Measurements from ENCODE around the gene RAB3B. TPM values are rescaled to one million over a fixed set of nuclear protein-coding genes. Genes with fewer than 3 reads are reported as not detected.
"Not testable (repeated sequence)": the region's sequence is repeated elsewhere in the genome, so short reads cannot be mapped to it uniquely, and the experiment has no call there.

Gene RAB3B
- total and polyA plus RNA-seq, 5 donors: 0.02 to 0.06 TPM; not detected in 3

GRCh38 chr1:51988254-51988653 is 2.2 kb downstream of the RAB3B start:
- Histone ChIP-seq H3K27me3 (ENCODE audit: control insufficient read depth, insufficient read depth) (no peaks in the 10 kb centered on the region), H3K9me3 (ENCODE audit: control insufficient read depth, low read length) (no peaks in the 10 kb centered on the region), H3K4me1 (ENCODE audit: control insufficient read depth, insufficient read depth, low read length) (no peaks in the 10 kb centered on the region), H3K4me3 (ENCODE audit: low read length) (no peak overlapping the region), H3K27ac (ENCODE audit: low read length) (no peak overlapping the region)
- no peak for ATAC-seq
- DNase-seq: no peak
- intact Hi-C loops (cut with DNase I): no loop called here

- Histone ChIP-seq H3K27me3 (ENCODE audit: control insufficient read depth, insufficient read depth) (no peaks in the 10 kb centered on the region), H3K4me3 (ENCODE audit: low read length) (no peak overlapping the region), H3K27ac (ENCODE audit: low read length) (no peak overlapping the region), H3K4me1 (ENCODE audit: control insufficient read depth, insufficient read depth, low read length) (no peaks in the 10 kb centered on the region), H3K9me3 (ENCODE audit: control insufficient read depth, low read length) (no peaks in the 10 kb centered on the region)
- intact Hi-C loops (cut with DNase I): no loop called here
- DNase-seq (no peak), ATAC-seq (no peak)
- WGBS: 72% methylated on average over 4 of the region's 4 CpGs
These were observed 3.8 kb downstream of the RAB3B start for GRCh38 chr1:51986718-51987117.

- no peaks in the 10 kb centered on the region for H3K9me3 ChIP-seq (ENCODE audit: control insufficient read depth, low read length)
- no peak overlapping the region for H3K4me3 ChIP-seq (ENCODE audit: low read length)
- ATAC-seq (no peak), DNase-seq (no peak)
- intact Hi-C loops (cut with DNase I): no loop called here
- WGBS: 89% methylated on average over 3 of the region's 3 CpGs
- H3K27ac ChIP-seq (ENCODE audit: low read length): no peak overlapping the region
- H3K4me1 ChIP-seq (ENCODE audit: control insufficient read depth, insufficient read depth, low read length): no peaks in the 10 kb centered on the region
- H3K27me3 ChIP-seq (ENCODE audit: control insufficient read depth, insufficient read depth): no peaks in the 10 kb centered on the region
These were observed 8.3 kb downstream of the RAB3B start for GRCh38 chr1:51982161-51982560.

DNA sequence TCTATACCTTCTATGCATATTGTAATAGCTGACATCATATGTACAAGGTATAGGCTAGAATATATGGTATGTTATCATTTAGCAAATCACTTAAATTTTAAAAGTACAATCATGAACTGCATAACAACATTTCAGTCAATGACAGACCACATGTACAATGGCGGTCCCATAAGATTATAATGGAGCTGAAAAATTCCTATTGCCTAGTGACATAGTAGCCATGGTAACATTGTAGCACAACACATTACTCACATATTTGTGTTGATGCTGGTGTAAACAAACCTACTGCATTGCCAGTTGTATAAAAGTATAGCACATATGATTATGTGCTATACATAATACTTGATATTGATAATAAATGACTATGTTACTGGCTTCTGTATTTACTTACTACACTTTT is 8.9 kb downstream of the RAB3B start:
- H3K4me1 ChIP-seq (ENCODE audit: control insufficient read depth, insufficient read depth, low read length): no peaks in the 10 kb centered on the region
- H3K9me3 ChIP-seq (ENCODE audit: control insufficient read depth, low read length): no peaks in the 10 kb centered on the region
- 88% methylated on average over 1 of the region's 1 CpG for WGBS
- no peak overlapping the region for H3K4me3 ChIP-seq (ENCODE audit: low read length)
- intact Hi-C loops (cut with DNase I): no loop called here
- no peak overlapping the region for H3K27ac ChIP-seq (ENCODE audit: low read length)
- H3K27me3 ChIP-seq (ENCODE audit: control insufficient read depth, insufficient read depth): no peaks in the 10 kb centered on the region
- DNase-seq (no peak), ATAC-seq (no peak)

DNA sequence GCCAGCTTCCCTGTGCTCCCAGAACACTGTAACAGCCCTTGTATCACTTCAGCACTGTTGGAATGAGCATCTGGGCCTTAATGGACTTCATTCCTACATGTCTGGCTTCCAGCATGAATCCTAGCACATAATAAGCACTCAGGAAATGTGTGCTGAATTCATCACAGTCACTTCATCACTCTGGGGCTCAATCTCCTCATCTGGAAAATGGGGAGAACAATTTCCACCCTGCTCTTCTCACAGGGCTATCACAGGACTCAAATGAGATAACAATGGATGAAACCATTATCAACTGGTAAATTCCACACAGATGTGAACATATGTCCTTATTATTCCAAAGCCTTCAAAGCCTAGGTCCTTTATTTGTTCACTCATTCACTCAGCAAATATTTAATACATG is 12.4 kb downstream of the RAB3B start:
- intact Hi-C loops (cut with DNase I): no loop called here
- no peak overlapping the region for H3K27ac ChIP-seq (ENCODE audit: low read length)
- DNase-seq (no peak), ATAC-seq (no peak)
- H3K4me3 ChIP-seq (ENCODE audit: low read length): no peak overlapping the region
- H3K4me1 ChIP-seq (ENCODE audit: control insufficient read depth, insufficient read depth, low read length): no peaks in the 10 kb centered on the region
- no peaks in the 10 kb centered on the region for H3K27me3 ChIP-seq (ENCODE audit: control insufficient read depth, insufficient read depth)
- H3K9me3 ChIP-seq (ENCODE audit: control insufficient read depth, low read length): no peaks in the 10 kb centered on the region

DNA sequence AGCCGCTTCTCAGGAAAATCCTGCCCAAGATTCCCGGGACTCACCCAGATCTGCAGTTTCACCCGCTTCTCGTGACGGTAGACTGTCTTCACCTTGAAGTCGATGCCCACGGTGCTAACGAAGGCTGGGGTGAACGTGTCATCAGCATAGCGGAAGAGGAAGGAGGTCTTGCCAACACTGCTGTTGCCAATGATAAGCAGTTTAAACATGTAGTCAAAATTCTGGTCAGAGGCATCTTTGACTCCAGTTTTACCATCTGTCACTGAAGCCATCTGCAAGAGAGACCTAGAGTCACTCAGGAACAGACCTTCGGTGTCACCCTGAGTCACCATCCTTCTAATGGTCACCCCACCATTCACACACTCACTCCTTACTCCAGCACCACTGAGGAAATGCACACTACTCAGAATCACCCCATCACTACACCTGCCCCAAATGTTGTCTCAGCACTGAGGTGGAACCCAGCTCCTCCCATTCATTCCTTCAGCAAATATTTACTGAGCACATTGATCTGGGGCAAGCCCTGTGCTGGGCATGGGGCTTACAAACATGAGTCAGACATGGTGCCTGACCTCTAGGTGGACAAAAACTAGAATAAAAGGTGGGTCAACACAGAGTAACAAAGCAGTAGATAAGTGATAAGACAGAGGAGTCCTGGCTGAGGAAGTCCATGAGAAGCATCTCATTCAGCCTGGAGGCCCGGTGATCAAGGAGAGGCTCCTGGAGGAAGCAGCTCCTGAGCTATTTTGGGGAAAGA is 13.5 kb downstream of the RAB3B start:
- DNase-seq: no peak
- no peak for ATAC-seq
- 76% methylated on average over 12 of the region's 12 CpGs for WGBS
- H3K27me3 ChIP-seq (ENCODE audit: control insufficient read depth, insufficient read depth): no peaks in the 10 kb centered on the region
- no peak overlapping the region for H3K4me3 ChIP-seq (ENCODE audit: low read length)
- no peak overlapping the region for H3K27ac ChIP-seq (ENCODE audit: low read length)
- H3K4me1 ChIP-seq (ENCODE audit: control insufficient read depth, insufficient read depth, low read length): no peaks in the 10 kb centered on the region
- H3K9me3 ChIP-seq (ENCODE audit: control insufficient read depth, low read length): no peaks in the 10 kb centered on the region
- intact Hi-C loops (cut with DNase I): no loop called here

GRCh38 chr1:51973587-51974474 is 16.7 kb downstream of the RAB3B start:
- DNase-seq: no peak
- no peaks in the 10 kb centered on the region for H3K4me1 ChIP-seq (ENCODE audit: control insufficient read depth, insufficient read depth, low read length)
- no peaks in the 10 kb centered on the region for H3K27me3 ChIP-seq (ENCODE audit: control insufficient read depth, insufficient read depth)
- intact Hi-C loops (cut with DNase I): no loop called here
- H3K27ac ChIP-seq (ENCODE audit: low read length): no peak overlapping the region
- 95% methylated on average over 1 of the region's 1 CpG for WGBS
- ATAC-seq: no peak
- H3K4me3 ChIP-seq (ENCODE audit: low read length): no peak overlapping the region
- H3K9me3 ChIP-seq (ENCODE audit: control insufficient read depth, low read length): no peaks in the 10 kb centered on the region

- Histone ChIP-seq H3K27ac (ENCODE audit: low read length) (no peak overlapping the region), H3K9me3 (ENCODE audit: control insufficient read depth, low read length) (no peaks in the 10 kb centered on the region), H3K4me3 (ENCODE audit: low read length) (no peak overlapping the region), H3K27me3 (ENCODE audit: control insufficient read depth, insufficient read depth) (no peaks in the 10 kb centered on the region), H3K4me1 (ENCODE audit: control insufficient read depth, insufficient read depth, low read length) (no peaks in the 10 kb centered on the region)
- 81% methylated on average over 8 of the region's 8 CpGs for WGBS
- ATAC-seq (no peak), DNase-seq (no peak)
- intact Hi-C loops (cut with DNase I): no loop called here
These were observed 21.3 kb downstream of the RAB3B start for GRCh38 chr1:51969038-51969705.

DNA sequence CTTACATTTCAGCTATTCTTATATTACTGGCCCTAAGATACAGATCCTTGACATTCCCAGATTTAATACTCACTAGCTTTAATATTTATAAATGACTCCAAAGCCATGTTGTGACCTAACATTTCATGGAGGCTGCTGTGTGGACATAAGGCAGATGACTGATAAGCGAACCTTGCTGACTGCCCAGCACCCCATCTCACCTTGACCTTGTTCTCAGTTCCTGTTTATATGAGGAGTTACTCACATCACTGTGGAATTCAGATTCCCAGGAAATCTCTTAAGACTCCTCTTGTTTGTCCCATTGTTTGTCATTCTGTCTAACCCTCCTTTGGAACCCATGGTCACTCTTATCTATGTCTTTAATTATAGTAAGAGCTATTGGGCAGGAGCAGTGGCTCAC is 21.9 kb downstream of the RAB3B start:
- Histone ChIP-seq H3K9me3 (ENCODE audit: control insufficient read depth, low read length) (no peaks in the 10 kb centered on the region), H3K27ac (ENCODE audit: low read length) (no peak overlapping the region), H3K4me1 (ENCODE audit: control insufficient read depth, insufficient read depth, low read length) (no peaks in the 10 kb centered on the region), H3K4me3 (ENCODE audit: low read length) (no peak overlapping the region), H3K27me3 (ENCODE audit: control insufficient read depth, insufficient read depth) (no peaks in the 10 kb centered on the region)
- DNase-seq (no peak), ATAC-seq (no peak)
- intact Hi-C loops (cut with DNase I): no loop called here
- WGBS: 86% methylated on average over 1 of the region's 1 CpG

DNA sequence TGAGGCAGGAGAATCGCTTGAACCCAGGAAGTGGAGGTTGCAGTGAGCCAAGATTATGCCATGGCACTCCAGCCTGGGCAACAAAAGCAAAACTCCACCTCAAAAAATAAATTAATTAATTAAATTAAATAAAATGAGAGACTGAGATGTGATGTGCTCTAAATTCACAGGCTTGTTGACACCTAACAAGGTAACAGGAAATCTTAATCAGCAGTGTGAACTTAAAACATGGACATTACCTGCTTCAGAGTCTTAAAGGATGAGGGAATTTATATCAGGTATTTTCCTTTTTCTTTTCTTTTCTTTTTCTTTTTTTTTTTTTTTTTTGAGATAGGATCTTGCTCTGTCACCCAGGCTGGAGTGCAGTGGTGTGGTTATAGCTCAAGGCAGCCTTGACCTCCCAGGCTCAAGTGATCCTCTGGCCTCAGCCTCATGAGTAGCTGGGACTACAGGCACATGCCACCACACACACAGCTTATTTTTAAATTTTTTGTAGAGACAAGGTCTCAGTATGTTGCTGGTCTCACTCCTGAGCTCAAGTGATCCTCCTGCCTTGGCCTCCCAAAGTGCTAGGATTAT is 23.2 kb downstream of the RAB3B start:
- WGBS: 98% methylated on average over 1 of the region's 1 CpG
- H3K27ac ChIP-seq (ENCODE audit: low read length); H3K4me1 ChIP-seq (ENCODE audit: control insufficient read depth, insufficient read depth, low read length); H3K27me3 ChIP-seq (ENCODE audit: control insufficient read depth, insufficient read depth); H3K9me3 ChIP-seq (ENCODE audit: control insufficient read depth, low read length); H3K4me3 ChIP-seq (ENCODE audit: low read length); ATAC-seq; intact Hi-C loops (cut with DNase I); DNase-seq: not testable (repeated sequence)

GRCh38 chr1:51966559-51966958 is 23.9 kb downstream of the RAB3B start:
- no peaks in the 10 kb centered on the region for H3K4me1 ChIP-seq (ENCODE audit: control insufficient read depth, insufficient read depth, low read length)
- H3K4me3 ChIP-seq (ENCODE audit: low read length): no peak overlapping the region
- no peak overlapping the region for H3K27ac ChIP-seq (ENCODE audit: low read length)
- DNase-seq (no peak), ATAC-seq (no peak)
- no peaks in the 10 kb centered on the region for H3K9me3 ChIP-seq (ENCODE audit: control insufficient read depth, low read length)
- intact Hi-C loops (cut with DNase I): no loop called here
- WGBS: 39% methylated on average over 2 of the region's 2 CpGs
- H3K27me3 ChIP-seq (ENCODE audit: control insufficient read depth, insufficient read depth): no peaks in the 10 kb centered on the region
